NCI-H1694 (cell line): ENCODE data around the gene RPL22.
"Not testable (repeated sequence)": the region's sequence is repeated elsewhere in the genome, so short reads cannot be mapped to it uniquely, and the experiment has no call there.

Experiments used
- DNase-seq: peaks from one replicate; lab custom pipeline; 2025; lab: John Stamatoyannopoulos, UW

RPL22 gene

GRCh38 chr1:6233376-6233775 lies 34.0 kb upstream of the RPL22 start:
- no peak for DNase-seq

- DNase-seq: no peak
Observed at GRCh38 chr1:6225651-6226050, 26.3 kb upstream of the RPL22 start.

- no peak for DNase-seq
Observed at GRCh38 chr1:6224718-6225117, 25.3 kb upstream of the RPL22 start.

- DNase-seq: no peak
Observed at GRCh38 chr1:6223617-6224016, 24.2 kb upstream of the RPL22 start.

- no peak for DNase-seq
Observed at GRCh38 chr1:6222636-6223035, 23.2 kb upstream of the RPL22 start.

GRCh38 chr1:6221210-6221784 lies 21.9 kb upstream of the RPL22 start:
- DNase-seq: no peak

GRCh38 chr1:6220236-6220635 lies 20.8 kb upstream of the RPL22 start:
- no peak for DNase-seq

- not testable (repeated sequence) for DNase-seq
Observed at GRCh38 chr1:6219641-6220040, 20.2 kb upstream of the RPL22 start.

GRCh38 chr1:6218375-6219164 lies 19.2 kb upstream of the RPL22 start:
- no peak for DNase-seq

- no peak for DNase-seq
Observed at GRCh38 chr1:6212193-6212959, 13.0 kb upstream of the RPL22 start.

GRCh38 chr1:6211731-6212130 lies 12.3 kb upstream of the RPL22 start:
- DNase-seq: no peak

GRCh38 chr1:6210591-6211355 lies 11.4 kb upstream of the RPL22 start:
- no peak for DNase-seq

- DNase-seq: no peak
Observed at GRCh38 chr1:6209661-6210580, 10.5 kb upstream of the RPL22 start.

GRCh38 chr1:6208723-6209660 lies 9.6 kb upstream of the RPL22 start:
- peak; percentile 14 for DNase-seq

GRCh38 chr1:6207921-6208320 lies 8.5 kb upstream of the RPL22 start:
- no peak for DNase-seq

GRCh38 chr1:6207075-6207885 lies 7.9 kb upstream of the RPL22 start:
- no peak for DNase-seq

- DNase-seq: no peak
Observed at GRCh38 chr1:6206520-6206855, 7.1 kb upstream of the RPL22 start.

GRCh38 chr1:6205849-6206519 lies 6.6 kb upstream of the RPL22 start, which contains the start of gene RNF207:
Gene RNF207 (plus strand): TSS chr1:6206119. CDS start chr1:6206536, 417 bp downstream.
- no peak for DNase-seq

- DNase-seq: no peak
Observed at GRCh38 chr1:6202256-6202655, 2.9 kb upstream of the RPL22 start.
